Lower lobe of right lung (tissue), 2 donors: Measurements from ENCODE around the gene MTHFSD. TPM values are rescaled to one million over a fixed set of nuclear protein-coding genes. Genes with fewer than 3 reads are reported as not detected.

ENCODE experiments used
- ATAC-seq, 2 donors: fragments of 200-7000 bp; cut with Tn5 transposase; one replicate each; pipeline ENCODE4 v1.9.1; 2020 to 2022; ENCODE audit warnings: mild to moderate bottlenecking in 2 of 2, moderate library complexity in 2 of 2
- DNase-seq: peaks from one replicate; pipeline ENCODE4 v3.0.0-alpha.2; 2020
- H3K27ac ChIP-seq: fragments of 200-600 bp; one replicate; pipeline ENCODE4 v1.8.0; 2022
- H3K27me3 ChIP-seq: fragments of 200-600 bp; one replicate; pipeline ENCODE4 v1.8.0; 2022; ENCODE audit warnings: low read depth
- H3K36me3 ChIP-seq: fragments of 200-600 bp; one replicate; pipeline ENCODE4 v1.8.0; 2022; ENCODE audit warnings: mild to moderate bottlenecking
- H3K4me1 ChIP-seq: fragments of 200-600 bp; one replicate; pipeline ENCODE4 v1.8.0; 2022
- H3K4me3 ChIP-seq: fragments of 200-600 bp; one replicate; pipeline ENCODE4 v1.8.0; 2022; ENCODE audit warnings: mild to moderate bottlenecking
- H3K9me3 ChIP-seq: fragments of 200-600 bp; one replicate; pipeline ENCODE4 v1.8.0; 2022
- intact Hi-C: fragments of 100-400 bp; cut with DNase I; formaldehyde crosslinking; loops from one replicate; pipeline ENCODE4 v1.11.0; 2022
- total RNA-seq: library from RNA; stranded (reverse); fragmentation: NEBNext Ultra II Directional; extraction: Animal tissue kit (Norgen Biotek cat#: 25700); gene quantifications from one replicate; pipeline ENCODE4 v1.2.1, GENCODE V29; 2021
- TF ChIP-seq, protein P1 (sequence below): fragments of 200-600 bp; IDR thresholded peaks from one replicate; pipeline ENCODE4 v1.8.0; 2022; ENCODE audit warnings: antibody characterized with exemption, mild to moderate bottlenecking
- donor health status: DM: no; HTN: yes; CAD: no; lungs with severe emphysema.

The MTHFSD gene
- total RNA-seq, 1 donor from 2014 or later, result 21.2 TPM

DNA sequence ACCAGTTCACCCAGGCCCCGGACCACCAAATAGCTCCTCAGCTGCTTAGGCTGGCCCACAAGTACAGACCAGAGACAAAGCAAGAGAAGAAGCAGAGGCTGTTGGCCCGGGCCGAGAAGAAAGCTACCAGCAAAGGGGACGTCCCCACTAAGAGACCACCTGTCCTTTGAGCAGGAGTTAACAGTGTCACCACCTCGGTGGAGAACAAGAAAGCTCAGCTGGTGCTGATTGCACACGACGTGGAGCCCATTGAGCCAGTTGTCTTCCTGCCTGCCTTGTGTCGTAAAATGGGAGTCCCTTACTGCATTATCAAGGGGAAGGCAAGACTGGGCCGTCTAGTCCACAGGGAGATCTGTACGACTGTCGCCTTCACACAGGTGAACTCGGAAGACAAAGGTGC, 29.3 kb downstream of the MTHFSD start:
- intact Hi-C loops, result no loop called here
- DNase-seq, result no peak
- TF ChIP-seq, protein P1, sequence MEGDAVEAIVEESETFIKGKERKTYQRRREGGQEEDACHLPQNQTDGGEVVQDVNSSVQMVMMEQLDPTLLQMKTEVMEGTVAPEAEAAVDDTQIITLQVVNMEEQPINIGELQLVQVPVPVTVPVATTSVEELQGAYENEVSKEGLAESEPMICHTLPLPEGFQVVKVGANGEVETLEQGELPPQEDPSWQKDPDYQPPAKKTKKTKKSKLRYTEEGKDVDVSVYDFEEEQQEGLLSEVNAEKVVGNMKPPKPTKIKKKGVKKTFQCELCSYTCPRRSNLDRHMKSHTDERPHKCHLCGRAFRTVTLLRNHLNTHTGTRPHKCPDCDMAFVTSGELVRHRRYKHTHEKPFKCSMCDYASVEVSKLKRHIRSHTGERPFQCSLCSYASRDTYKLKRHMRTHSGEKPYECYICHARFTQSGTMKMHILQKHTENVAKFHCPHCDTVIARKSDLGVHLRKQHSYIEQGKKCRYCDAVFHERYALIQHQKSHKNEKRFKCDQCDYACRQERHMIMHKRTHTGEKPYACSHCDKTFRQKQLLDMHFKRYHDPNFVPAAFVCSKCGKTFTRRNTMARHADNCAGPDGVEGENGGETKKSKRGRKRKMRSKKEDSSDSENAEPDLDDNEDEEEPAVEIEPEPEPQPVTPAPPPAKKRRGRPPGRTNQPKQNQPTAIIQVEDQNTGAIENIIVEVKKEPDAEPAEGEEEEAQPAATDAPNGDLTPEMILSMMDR, result no peak

DNA sequence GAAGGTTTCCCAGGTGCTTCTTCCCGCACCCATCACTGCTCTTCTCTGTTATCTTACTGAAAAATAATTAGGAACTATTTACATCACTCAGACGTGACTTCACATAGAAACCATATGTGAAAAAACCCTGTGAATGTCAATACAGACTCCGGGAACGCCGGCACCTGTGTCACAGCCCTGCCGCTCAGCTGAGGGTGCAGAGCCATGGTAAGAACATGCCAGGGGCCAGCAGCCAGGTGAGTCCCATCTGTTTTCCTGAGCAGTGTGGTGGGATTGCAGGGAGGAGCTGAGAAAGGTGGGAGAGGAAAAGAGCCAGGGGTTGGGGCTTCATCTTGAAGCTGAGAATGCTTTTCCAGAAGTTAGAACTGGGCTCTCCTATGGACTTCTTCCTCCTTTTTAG, 31.0 kb downstream of the MTHFSD start:
- H3K36me3 ChIP-seq, result no peaks in the 10 kb centered on the region
- DNase-seq, result no peak
- ATAC-seq, result no peak
- intact Hi-C loops, result no loop called here
- H3K4me3 ChIP-seq, result no peak overlapping the region
- H3K9me3 ChIP-seq, result no peaks in the 10 kb centered on the region
- peaks cover 25% of the 10 kb centered on the region for H3K27me3 ChIP-seq
- peaks cover 17% of the 10 kb centered on the region for H3K4me1 ChIP-seq
- TF ChIP-seq, protein P1, result no peak
- H3K27ac ChIP-seq, result no peak overlapping the region

More for the DNA sequence above, 29.3 kb downstream of the MTHFSD start:
- H3K9me3 ChIP-seq, result no peaks in the 10 kb centered on the region
- H3K4me3 ChIP-seq, result no peak overlapping the region
- no peak overlapping the region for H3K27ac ChIP-seq
- H3K36me3 ChIP-seq, result no peaks in the 10 kb centered on the region
- no peak for ATAC-seq
- H3K27me3 ChIP-seq, result peaks cover 11% of the 10 kb centered on the region
- H3K4me1 ChIP-seq, result peaks cover 2% of the 10 kb centered on the region

DNA sequence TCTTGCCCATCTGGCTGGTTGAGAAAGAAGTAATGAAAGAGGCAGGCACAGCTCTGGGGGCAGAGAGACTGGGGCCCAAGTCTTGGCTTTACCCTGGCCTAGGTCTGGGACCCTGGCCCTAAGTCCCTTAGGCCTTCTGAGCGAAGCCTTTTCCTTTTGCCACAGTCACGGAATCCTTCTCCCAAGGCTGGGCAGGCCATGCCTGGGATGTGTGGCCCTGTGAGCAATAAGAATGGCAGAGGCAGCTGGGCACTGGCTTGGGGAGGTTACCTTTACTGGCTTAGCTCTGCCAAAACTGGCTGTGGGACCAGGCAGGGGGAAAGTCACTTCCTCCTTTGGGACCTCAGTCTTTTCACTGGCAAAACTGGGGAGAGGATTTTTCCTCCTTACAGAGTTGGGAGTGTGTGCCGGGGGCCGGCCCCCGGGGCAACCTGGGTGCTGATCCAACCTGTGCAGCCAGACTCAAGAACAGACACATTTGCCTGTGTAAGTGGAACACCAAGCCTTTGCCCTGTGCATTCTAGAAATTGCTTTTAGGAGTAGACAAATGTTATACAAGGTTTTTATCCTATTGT, 31.8 kb downstream of the MTHFSD start:
- no peak overlapping the region for H3K4me3 ChIP-seq
- H3K27ac ChIP-seq, result no peak overlapping the region
- intact Hi-C loops, result no loop called here
- H3K36me3 ChIP-seq, result no peaks in the 10 kb centered on the region
- no peaks in the 10 kb centered on the region for H3K9me3 ChIP-seq
- peaks cover 25% of the 10 kb centered on the region for H3K27me3 ChIP-seq
- ATAC-seq (no peak), DNase-seq (no peak)
- H3K4me1 ChIP-seq, result peaks cover 17% of the 10 kb centered on the region
- TF ChIP-seq, protein P1, result no peak

DNA sequence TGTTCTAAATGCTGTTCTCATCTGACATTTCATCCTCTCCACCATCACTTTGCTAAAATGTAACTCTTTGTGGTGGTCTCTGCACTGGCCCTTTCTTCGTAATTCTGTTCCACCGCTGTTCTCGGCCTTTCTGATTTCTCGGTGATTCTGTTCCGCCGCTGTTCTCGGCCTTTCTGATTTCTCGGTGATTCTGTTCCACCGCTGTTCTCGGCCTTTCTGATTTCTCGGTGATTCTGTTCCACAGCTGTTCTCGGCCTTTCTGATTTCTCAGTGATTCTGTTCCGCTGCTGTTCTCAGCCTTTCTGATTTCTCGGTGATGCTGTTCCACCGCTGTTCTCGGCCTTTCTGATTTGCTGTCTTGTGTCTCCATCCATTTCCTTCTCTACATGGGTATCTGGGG, 32.4 kb downstream of the MTHFSD start:
- Histone ChIP-seq H3K27ac (no peak overlapping the region), H3K4me1 (peaks cover 17% of the 10 kb centered on the region), H3K4me3 (no peak overlapping the region), H3K27me3 (peaks cover 25% of the 10 kb centered on the region), H3K36me3 (no peaks in the 10 kb centered on the region), H3K9me3 (no peaks in the 10 kb centered on the region)
- TF ChIP-seq, protein P1, result no peak
- ATAC-seq, result no peak
- DNase-seq, result no peak
- intact Hi-C loops, result no loop called here

DNA sequence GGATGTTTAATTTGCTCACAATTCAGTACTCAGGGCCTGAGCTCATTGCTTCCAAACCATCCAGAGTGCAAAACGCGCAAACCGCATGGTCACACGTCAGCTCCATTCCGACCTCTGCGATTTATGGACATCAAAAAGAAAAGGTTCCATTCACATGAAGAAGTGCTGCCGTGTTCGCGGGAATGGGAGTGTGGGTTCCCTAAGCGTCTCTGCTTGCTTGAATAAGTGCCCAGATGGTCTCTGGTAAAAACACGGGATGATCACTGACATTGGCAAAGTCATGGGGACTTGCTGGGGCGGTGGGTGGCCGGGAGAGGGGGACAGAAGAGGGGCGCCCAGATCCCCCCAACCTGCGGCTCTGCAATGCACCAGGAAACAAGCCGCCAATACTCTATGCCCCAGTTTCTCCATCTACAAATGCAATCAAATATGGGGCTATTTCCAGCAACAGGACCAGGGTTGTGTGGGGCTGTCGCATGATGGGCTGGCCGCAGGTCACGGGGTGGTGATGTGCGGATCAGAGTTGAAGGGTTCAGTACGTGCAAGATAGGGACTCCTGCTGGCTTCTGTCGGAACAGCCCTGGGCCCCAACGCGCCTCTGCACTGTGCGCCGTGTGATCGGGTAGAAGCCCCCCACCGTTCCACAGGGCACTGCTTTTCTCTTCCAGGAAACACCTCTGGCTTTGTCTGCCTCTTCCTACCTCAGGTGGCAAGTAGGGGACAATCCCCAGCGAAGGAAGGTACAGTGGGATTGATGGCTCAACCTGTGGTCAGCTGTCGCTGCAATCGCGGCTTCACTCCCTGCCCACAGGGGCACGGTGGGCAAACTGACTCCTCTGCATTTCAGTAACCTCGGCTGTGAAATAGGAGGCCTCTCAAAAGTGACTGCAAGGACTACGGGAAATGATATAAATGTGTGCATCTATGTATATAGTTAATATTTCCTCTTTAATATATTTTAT, 33.5 kb downstream of the MTHFSD start:
- intact Hi-C loops, result no loop called here
- Histone ChIP-seq H3K27ac (no peak overlapping the region), H3K27me3 (peaks cover 35% of the 10 kb centered on the region), H3K4me3 (no peak overlapping the region), H3K9me3 (no peaks in the 10 kb centered on the region), H3K4me1 (peaks cover 17% of the 10 kb centered on the region), H3K36me3 (no peaks in the 10 kb centered on the region)
- TF ChIP-seq, protein P1, result no peak
- DNase-seq, result peak; percentile 28
- no peak for ATAC-seq
